K562 (cell line): Measurements from ENCODE around the gene RAB3IP. TPM values are rescaled to one million over a fixed set of nuclear protein-coding genes. Genes with fewer than 3 reads are reported as not detected.

ENCODE experiments used
- CHD7 ChIP-seq: fragments of 200-600 bp; sonication (generic); IDR thresholded peaks from one replicate; pipeline ENCODE4 v1.6.1; 2012; ENCODE audit warnings: mild to moderate bottlenecking, low read depth, low read length, inconsistent platforms
- RAD51 ChIP-seq: fragments of 450-650 bp; IDR thresholded peaks from 2 replicates; pipeline ENCODE4 v1.7.1; 2016; ENCODE audit warnings: low read depth, mild to moderate bottlenecking, borderline replicate concordance
- RNF219 ChIP-seq: fragments of 250-450 bp; sonication (Bioruptor Pico); IDR thresholded peaks from 2 replicates; pipeline ENCODE4 v1.5.0; 2022; ENCODE audit warnings: mild to moderate bottlenecking
- polyA plus RNA-seq, 8 experiments: library from polyadenylated mRNA; depleted of rRNA in 4 of 8; stranded (reverse) in 5 of 8; unstranded in 3 of 8; fragments of >200 nt; fragmentation: Nextera tagmentation in 2 of 8; fragmentation: Illumina TruSeq in 1 of 8; extraction: Ambion mirVana in 2 of 8; extraction: Trizol in 1 of 8; gene quantifications; 2 replicates each; pipeline versions ENCODE4 v1.2.1 to v1.2.3, GENCODE V29; 2011 to 2014; ENCODE audit warnings: inconsistent platforms in 1 of 8, missing spikeins in 1 of 8
- total RNA-seq, 7 experiments: library from RNA; depleted of rRNA in 6 of 7; stranded (reverse); fragments of >200 nt in 6 of 7; fragmentation: Illumina TruSeq in 2 of 7; extraction: Trizol in 2 of 7; gene quantifications; 2 replicates each; pipeline versions ENCODE4 v1.2.1 to v1.2.3, GENCODE V29; 2011 to 2021; ENCODE audit warnings: low replicate concordance in 1 of 7

RAB3IP gene
- total and polyA plus RNA-seq, 9 of the 15 experiments (the other 6 are each of a cell fraction or from before 2014, with no cell fraction given), result 5.6 to 25.5 (median 11.3) TPM

- TF ChIP-seq RNF219 (CRISPR knock-in tag), result no peak
- TF ChIP-seq CHD7, result no peak
- no peak for TF ChIP-seq RAD51
Measured at GRCh38 chr12:69694123-69694522, 44.5 kb upstream of the RAB3IP start (continued).
